GM23338 (cell line): ENCODE results near the gene HMX2. TPM values are rescaled to one million over a fixed set of nuclear protein-coding genes. Genes with fewer than 3 reads are reported as not detected.
A peak's percentile ranks its signal among the peaks of the same experiment; 100 is the strongest.

Experiments
- ATAC-seq: fragments of 200-7000 bp; cut with Tn5 transposase; 3 replicates; pipeline ENCODE4 v1.9.1; 2020
- DNase-seq: peaks from one replicate; pipeline ENCODE4 v3.0.0-alpha.2; 2015; ENCODE audit warnings: low spot score
- H2AFZ ChIP-seq: fragments of 200-600 bp; sonication (generic); 2 replicates; pipeline ENCODE4 v1.8.0; 2016; ENCODE audit warnings: antibody characterized with exemption, mild to moderate bottlenecking, moderate library complexity
- H3F3A ChIP-seq: fragments of 200-600 bp; sonication (generic); replicated peaks from 2 replicates; pipeline ENCODE4 v1.8.0; 2017; ENCODE audit warnings: antibody characterized with exemption, mixed run types, low read depth
- H3K27ac ChIP-seq: fragments of 200-600 bp; sonication (generic); 2 replicates; pipeline ENCODE4 v1.6.1; 2016; ENCODE audit warnings: low read depth
- H3K27me3 ChIP-seq: fragments of 200-600 bp; sonication (generic); 2 replicates; pipeline ENCODE4 v1.8.0; 2016; ENCODE audit warnings: mild to moderate bottlenecking, mixed run types, moderate library complexity; ENCODE audit not compliant: insufficient read depth
- H3K36me3 ChIP-seq: fragments of 200-600 bp; sonication (generic); 2 replicates; pipeline ENCODE4 v1.8.0; 2016; ENCODE audit warnings: mild to moderate bottlenecking; ENCODE audit not compliant: insufficient read depth
- H3K4me1 ChIP-seq: fragments of 200-600 bp; sonication (generic); 2 replicates; pipeline ENCODE4 v1.8.0; 2016; ENCODE audit warnings: mild to moderate bottlenecking, moderate library complexity; ENCODE audit not compliant: insufficient read depth
- H3K4me2 ChIP-seq: fragments of 200-600 bp; sonication (generic); 2 replicates; pipeline ENCODE4 v1.7.1; 2017; ENCODE audit warnings: mixed run types
- H3K4me3 ChIP-seq: fragments of 200-600 bp; sonication (generic); 2 replicates; pipeline ENCODE4 v1.6.1; 2016; ENCODE audit warnings: mixed run types
- H3K79me2 ChIP-seq: fragments of 200-600 bp; sonication (generic); replicated peaks from 2 replicates; pipeline ENCODE4 v1.8.0; 2017; ENCODE audit warnings: mild to moderate bottlenecking; ENCODE audit not compliant: insufficient read depth
- H3K9me2 ChIP-seq: fragments of 200-600 bp; sonication (generic); 2 replicates; pipeline ENCODE4 v1.8.0; 2017; ENCODE audit not compliant: insufficient read depth
- H4K20me1 ChIP-seq: fragments of 200-600 bp; sonication (generic); replicated peaks from 2 replicates; pipeline ENCODE4 v1.8.0; 2017; ENCODE audit warnings: mild to moderate bottlenecking; ENCODE audit not compliant: insufficient read depth
- H3K27ac Mint-ChIP-seq: 2 replicates; pipeline ENCODE4 v1.8.0; 2020; ENCODE audit warnings: inconsistent platforms, mild to moderate bottlenecking, moderate library complexity, mixed read lengths
- H3K27me3 Mint-ChIP-seq: 3 replicates; pipeline ENCODE4 v1.8.0; 2022; ENCODE audit warnings: low read depth, mild to moderate bottlenecking, moderate library complexity, mixed read lengths, inconsistent platforms; ENCODE audit not compliant: insufficient read depth, poor library complexity
- H3K36me3 Mint-ChIP-seq: 3 replicates; pipeline ENCODE4 v1.8.0; 2021; ENCODE audit warnings: low read depth, mild to moderate bottlenecking, inconsistent platforms, moderate library complexity, mixed read lengths
- H3K4me1 Mint-ChIP-seq: 3 replicates; pipeline ENCODE4 v1.8.0; 2020; ENCODE audit warnings: mild to moderate bottlenecking, inconsistent platforms, mixed read lengths
- H3K4me3 Mint-ChIP-seq: 3 replicates; pipeline ENCODE4 v1.8.0; 2021; ENCODE audit warnings: moderate library complexity, mild to moderate bottlenecking, inconsistent platforms, mixed read lengths
- H3K9me3 Mint-ChIP-seq: 3 replicates; pipeline ENCODE4 v1.8.0; 2020; ENCODE audit warnings: moderate library complexity, mild to moderate bottlenecking, inconsistent platforms, mixed read lengths
- CREB1 ChIP-seq: fragments of 250-450 bp; sonication (Bioruptor Pico); IDR thresholded peaks from 2 replicates; pipeline ENCODE4 v1.5.0; 2020; ENCODE audit warnings: low read depth, mild to moderate bottlenecking, moderate library complexity
- EZH2 ChIP-seq: fragments of 200-600 bp; sonication (generic); IDR thresholded peaks from one replicate; pipeline ENCODE4 v1.8.0; 2017; ENCODE audit warnings: antibody characterized with exemption, mild to moderate bottlenecking, low read depth; ENCODE audit not compliant: unreplicated experiment
- JUNB ChIP-seq: IDR thresholded peaks from one replicate; pipeline ENCODE4 v1.6.1; 2016; ENCODE audit warnings: antibody characterized with exemption; ENCODE audit not compliant: unreplicated experiment
- NANOG ChIP-seq: IDR thresholded peaks from 2 replicates; pipeline ENCODE4 v1.6.1; 2016; ENCODE audit warnings: antibody characterized with exemption, borderline replicate concordance
- POLR2AphosphoS5 ChIP-seq: IDR thresholded peaks from 2 replicates; pipeline ENCODE4 v1.6.1; 2016; ENCODE audit warnings: antibody characterized with exemption, low read depth
- STAT1 ChIP-seq: IDR thresholded peaks from one replicate; pipeline ENCODE4 v1.6.1; 2016; ENCODE audit warnings: antibody characterized with exemption; ENCODE audit not compliant: unreplicated experiment
- ZNF331 ChIP-seq: fragments of 250-450 bp; sonication (Bioruptor Pico); IDR thresholded peaks from 2 replicates; pipeline ENCODE4 v1.5.0; 2020; ENCODE audit warnings: low read depth, mild to moderate bottlenecking, moderate library complexity
- polyA plus RNA-seq: library from polyadenylated mRNA; unstranded; fragments of >200 nt; fragmentation: Nextera tagmentation; extraction: Ambion mirVana; gene quantifications from 2 replicates; pipeline ENCODE4 v1.2.1, GENCODE V29; 2016
- total RNA-seq: library from RNA; depleted of rRNA; stranded (reverse); fragments of >200 nt; shearing (Covaris generic); gene quantifications from 2 replicates; pipeline ENCODE4 v1.2.3, GENCODE V29; 2014
- TF ChIP-seq, protein P1 (sequence below), 2 experiments: fragments of 200-600 bp in 1 of 2; sonication (generic) in 1 of 2; conservative IDR thresholded peaks; 2 replicates each; pipeline versions ENCODE4 v1.5.1 to v1.6.1; 2016 to 2017; ENCODE audit warnings: antibody characterized with exemption in 2 of 2, low read depth in 2 of 2, mild to moderate bottlenecking in 2 of 2, moderate library complexity in 1 of 2
- TF ChIP-seq, protein P2 (sequence below): IDR thresholded peaks from one replicate; pipeline ENCODE4 v1.6.1; 2018; ENCODE audit warnings: antibody characterized with exemption; ENCODE audit not compliant: unreplicated experiment
- TF ChIP-seq, protein P3 (sequence below): fragments of 250-450 bp; sonication (Bioruptor Pico); IDR thresholded peaks from 2 replicates; pipeline ENCODE4 v1.5.0; 2020; ENCODE audit warnings: mild to moderate bottlenecking, moderate library complexity

HMX2 gene
- total and polyA plus RNA-seq, 2 experiments from 2014 or later, result 2.6 to 3.4 TPM

DNA sequence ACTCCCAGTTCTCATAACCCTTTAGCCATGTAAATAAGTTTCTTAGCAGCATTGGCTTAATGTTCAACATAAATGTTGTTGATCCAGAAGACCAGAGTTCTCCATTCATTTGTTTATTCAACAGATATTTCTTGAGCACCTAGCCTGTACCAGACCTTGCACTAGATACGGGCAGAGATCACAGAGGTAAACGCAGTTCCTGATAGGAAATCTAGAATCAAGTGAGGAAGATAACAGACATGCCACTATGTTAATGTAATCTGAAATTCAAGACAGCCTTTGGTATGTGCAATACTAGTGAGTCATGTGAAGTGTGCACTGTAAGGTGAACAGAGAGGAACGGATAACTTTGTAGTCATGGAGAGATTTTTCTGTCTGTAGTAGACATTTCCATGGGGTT, 9.3 kb downstream of the HMX2 start:
- no peak for DNase-seq

More for the DNA sequence above, 9.3 kb downstream of the HMX2 start:
- ATAC-seq, result no peak
- no peaks in the 10 kb centered on the region for H3F3A ChIP-seq
- no peaks in the 10 kb centered on the region for H3K9me3 Mint-ChIP-seq
- H3K4me2 ChIP-seq, result no peak overlapping the region
- peaks cover 73% of the 10 kb centered on the region for H3K36me3 Mint-ChIP-seq
- TF ChIP-seq, protein P1, sequence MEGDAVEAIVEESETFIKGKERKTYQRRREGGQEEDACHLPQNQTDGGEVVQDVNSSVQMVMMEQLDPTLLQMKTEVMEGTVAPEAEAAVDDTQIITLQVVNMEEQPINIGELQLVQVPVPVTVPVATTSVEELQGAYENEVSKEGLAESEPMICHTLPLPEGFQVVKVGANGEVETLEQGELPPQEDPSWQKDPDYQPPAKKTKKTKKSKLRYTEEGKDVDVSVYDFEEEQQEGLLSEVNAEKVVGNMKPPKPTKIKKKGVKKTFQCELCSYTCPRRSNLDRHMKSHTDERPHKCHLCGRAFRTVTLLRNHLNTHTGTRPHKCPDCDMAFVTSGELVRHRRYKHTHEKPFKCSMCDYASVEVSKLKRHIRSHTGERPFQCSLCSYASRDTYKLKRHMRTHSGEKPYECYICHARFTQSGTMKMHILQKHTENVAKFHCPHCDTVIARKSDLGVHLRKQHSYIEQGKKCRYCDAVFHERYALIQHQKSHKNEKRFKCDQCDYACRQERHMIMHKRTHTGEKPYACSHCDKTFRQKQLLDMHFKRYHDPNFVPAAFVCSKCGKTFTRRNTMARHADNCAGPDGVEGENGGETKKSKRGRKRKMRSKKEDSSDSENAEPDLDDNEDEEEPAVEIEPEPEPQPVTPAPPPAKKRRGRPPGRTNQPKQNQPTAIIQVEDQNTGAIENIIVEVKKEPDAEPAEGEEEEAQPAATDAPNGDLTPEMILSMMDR (conservative IDR thresholded peaks at IDR 0.05; ENCODE audit: low read depth in 2 of 2), result no peak
- TF ChIP-seq JUNB (no peak), CREB1 (CRISPR knock-in tag) (no peak), POLR2AphosphoS5 (no peak), ZNF331 (CRISPR knock-in tag) (no peak), EZH2 (no peak), STAT1 (no peak), NANOG (no peak)
- TF ChIP-seq, protein P2, sequence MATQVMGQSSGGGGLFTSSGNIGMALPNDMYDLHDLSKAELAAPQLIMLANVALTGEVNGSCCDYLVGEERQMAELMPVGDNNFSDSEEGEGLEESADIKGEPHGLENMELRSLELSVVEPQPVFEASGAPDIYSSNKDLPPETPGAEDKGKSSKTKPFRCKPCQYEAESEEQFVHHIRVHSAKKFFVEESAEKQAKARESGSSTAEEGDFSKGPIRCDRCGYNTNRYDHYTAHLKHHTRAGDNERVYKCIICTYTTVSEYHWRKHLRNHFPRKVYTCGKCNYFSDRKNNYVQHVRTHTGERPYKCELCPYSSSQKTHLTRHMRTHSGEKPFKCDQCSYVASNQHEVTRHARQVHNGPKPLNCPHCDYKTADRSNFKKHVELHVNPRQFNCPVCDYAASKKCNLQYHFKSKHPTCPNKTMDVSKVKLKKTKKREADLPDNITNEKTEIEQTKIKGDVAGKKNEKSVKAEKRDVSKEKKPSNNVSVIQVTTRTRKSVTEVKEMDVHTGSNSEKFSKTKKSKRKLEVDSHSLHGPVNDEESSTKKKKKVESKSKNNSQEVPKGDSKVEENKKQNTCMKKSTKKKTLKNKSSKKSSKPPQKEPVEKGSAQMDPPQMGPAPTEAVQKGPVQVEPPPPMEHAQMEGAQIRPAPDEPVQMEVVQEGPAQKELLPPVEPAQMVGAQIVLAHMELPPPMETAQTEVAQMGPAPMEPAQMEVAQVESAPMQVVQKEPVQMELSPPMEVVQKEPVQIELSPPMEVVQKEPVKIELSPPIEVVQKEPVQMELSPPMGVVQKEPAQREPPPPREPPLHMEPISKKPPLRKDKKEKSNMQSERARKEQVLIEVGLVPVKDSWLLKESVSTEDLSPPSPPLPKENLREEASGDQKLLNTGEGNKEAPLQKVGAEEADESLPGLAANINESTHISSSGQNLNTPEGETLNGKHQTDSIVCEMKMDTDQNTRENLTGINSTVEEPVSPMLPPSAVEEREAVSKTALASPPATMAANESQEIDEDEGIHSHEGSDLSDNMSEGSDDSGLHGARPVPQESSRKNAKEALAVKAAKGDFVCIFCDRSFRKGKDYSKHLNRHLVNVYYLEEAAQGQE, result no peak
- TF ChIP-seq, protein P3, sequence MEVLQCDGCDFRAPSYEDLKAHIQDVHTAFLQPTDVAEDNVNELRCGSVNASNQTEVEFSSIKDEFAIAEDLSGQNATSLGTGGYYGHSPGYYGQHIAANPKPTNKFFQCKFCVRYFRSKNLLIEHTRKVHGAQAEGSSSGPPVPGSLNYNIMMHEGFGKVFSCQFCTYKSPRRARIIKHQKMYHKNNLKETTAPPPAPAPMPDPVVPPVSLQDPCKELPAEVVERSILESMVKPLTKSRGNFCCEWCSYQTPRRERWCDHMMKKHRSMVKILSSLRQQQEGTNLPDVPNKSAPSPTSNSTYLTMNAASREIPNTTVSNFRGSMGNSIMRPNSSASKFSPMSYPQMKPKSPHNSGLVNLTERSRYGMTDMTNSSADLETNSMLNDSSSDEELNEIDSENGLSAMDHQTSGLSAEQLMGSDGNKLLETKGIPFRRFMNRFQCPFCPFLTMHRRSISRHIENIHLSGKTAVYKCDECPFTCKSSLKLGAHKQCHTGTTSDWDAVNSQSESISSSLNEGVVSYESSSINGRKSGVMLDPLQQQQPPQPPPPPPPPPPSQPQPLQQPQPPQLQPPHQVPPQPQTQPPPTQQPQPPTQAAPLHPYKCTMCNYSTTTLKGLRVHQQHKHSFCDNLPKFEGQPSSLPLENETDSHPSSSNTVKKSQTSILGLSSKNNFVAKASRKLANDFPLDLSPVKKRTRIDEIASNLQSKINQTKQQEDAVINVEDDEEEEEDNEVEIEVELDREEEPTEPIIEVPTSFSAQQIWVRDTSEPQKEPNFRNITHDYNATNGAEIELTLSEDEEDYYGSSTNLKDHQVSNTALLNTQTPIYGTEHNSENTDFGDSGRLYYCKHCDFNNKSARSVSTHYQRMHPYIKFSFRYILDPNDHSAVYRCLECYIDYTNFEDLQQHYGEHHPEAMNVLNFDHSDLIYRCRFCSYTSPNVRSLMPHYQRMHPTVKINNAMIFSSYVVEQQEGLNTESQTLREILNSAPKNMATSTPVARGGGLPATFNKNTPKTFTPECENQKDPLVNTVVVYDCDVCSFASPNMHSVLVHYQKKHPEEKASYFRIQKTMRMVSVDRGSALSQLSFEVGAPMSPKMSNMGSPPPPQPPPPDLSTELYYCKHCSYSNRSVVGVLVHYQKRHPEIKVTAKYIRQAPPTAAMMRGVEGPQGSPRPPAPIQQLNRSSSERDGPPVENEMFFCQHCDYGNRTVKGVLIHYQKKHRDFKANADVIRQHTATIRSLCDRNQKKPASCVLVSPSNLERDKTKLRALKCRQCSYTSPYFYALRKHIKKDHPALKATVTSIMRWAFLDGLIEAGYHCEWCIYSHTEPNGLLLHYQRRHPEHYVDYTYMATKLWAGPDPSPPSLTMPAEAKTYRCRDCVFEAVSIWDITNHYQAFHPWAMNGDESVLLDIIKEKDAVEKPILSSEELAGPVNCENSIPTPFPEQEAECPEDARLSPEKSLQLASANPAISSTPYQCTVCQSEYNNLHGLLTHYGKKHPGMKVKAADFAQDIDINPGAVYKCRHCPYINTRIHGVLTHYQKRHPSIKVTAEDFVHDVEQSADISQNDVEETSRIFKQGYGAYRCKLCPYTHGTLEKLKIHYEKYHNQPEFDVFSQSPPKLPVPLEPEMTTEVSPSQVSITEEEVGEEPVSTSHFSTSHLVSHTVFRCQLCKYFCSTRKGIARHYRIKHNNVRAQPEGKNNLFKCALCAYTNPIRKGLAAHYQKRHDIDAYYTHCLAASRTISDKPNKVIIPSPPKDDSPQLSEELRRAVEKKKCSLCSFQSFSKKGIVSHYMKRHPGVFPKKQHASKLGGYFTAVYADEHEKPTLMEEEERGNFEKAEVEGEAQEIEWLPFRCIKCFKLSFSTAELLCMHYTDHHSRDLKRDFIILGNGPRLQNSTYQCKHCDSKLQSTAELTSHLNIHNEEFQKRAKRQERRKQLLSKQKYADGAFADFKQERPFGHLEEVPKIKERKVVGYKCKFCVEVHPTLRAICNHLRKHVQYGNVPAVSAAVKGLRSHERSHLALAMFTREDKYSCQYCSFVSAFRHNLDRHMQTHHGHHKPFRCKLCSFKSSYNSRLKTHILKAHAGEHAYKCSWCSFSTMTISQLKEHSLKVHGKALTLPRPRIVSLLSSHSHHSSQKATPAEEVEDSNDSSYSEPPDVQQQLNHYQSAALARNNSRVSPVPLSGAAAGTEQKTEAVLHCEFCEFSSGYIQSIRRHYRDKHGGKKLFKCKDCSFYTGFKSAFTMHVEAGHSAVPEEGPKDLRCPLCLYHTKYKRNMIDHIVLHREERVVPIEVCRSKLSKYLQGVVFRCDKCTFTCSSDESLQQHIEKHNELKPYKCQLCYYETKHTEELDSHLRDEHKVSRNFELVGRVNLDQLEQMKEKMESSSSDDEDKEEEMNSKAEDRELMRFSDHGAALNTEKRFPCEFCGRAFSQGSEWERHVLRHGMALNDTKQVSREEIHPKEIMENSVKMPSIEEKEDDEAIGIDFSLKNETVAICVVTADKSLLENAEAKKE (CRISPR knock-in tag), result no peak
- peaks cover 37% of the 10 kb centered on the region for H3K36me3 ChIP-seq
- H3K27me3 ChIP-seq, result peaks cover 11% of the 10 kb centered on the region
- H3K4me1 Mint-ChIP-seq, result peaks cover 49% of the 10 kb centered on the region
- H3K9me2 ChIP-seq, result no peaks in the 10 kb centered on the region
- no peak overlapping the region for H3K4me3 ChIP-seq
- peaks cover 79% of the 10 kb centered on the region for H3K79me2 ChIP-seq
- H3K4me3 Mint-ChIP-seq, result peak overlapping the region; percentile 99
- peaks cover 61% of the 10 kb centered on the region for H4K20me1 ChIP-seq
- H3K27ac ChIP-seq, result no peak overlapping the region
- no peak overlapping the region for H3K27ac Mint-ChIP-seq
- H3K27me3 Mint-ChIP-seq, result peaks cover 17% of the 10 kb centered on the region
- peaks cover 23% of the 10 kb centered on the region for H3K4me1 ChIP-seq
- no peak overlapping the region for H2AFZ ChIP-seq
